D721Med (cell line): ENCODE data around the gene SLC6A9.

Experiments used
- DNase-seq: peaks from one replicate; pipeline ENCODE4 v3.0.0; 2011; ENCODE audit warnings: low spot score; ENCODE audit not compliant: insufficient read length
- FAIRE-seq: peaks from 2 replicates; lab custom pipeline; 2011; peaks lifted over from hg19 to GRCh38; lab: Jason Lieb, UNC
- TF ChIP-seq, protein P1 (sequence below): IDR thresholded peaks from 2 replicates; pipeline ENCODE4 v1.5.1; 2012; ENCODE audit warnings: mild to moderate bottlenecking, control low read depth; ENCODE audit not compliant: insufficient read depth; ENCODE audit errors: missing control alignments

Gene SLC6A9

DNA sequence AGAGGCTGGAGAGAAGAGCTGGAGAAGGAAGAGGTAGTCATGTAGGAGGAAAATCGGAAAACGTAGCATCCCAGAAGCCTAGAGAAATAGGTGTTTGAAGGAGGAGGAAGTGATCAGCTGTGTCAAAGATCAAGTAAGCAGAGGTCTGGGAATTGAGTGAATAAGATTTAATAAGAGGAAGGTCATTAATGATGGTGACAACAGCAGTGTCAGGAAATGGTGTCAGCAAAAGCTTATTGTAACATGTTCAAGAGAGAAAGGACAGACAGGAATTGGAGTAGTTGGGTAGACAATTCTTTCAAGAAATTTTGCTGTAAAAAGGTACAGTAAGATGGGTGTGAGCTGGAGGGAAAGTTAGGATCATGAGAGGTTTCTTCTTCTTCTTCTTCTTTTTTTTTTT, 41.6 kb upstream of the SLC6A9 start:
- TF ChIP-seq, protein P1, sequence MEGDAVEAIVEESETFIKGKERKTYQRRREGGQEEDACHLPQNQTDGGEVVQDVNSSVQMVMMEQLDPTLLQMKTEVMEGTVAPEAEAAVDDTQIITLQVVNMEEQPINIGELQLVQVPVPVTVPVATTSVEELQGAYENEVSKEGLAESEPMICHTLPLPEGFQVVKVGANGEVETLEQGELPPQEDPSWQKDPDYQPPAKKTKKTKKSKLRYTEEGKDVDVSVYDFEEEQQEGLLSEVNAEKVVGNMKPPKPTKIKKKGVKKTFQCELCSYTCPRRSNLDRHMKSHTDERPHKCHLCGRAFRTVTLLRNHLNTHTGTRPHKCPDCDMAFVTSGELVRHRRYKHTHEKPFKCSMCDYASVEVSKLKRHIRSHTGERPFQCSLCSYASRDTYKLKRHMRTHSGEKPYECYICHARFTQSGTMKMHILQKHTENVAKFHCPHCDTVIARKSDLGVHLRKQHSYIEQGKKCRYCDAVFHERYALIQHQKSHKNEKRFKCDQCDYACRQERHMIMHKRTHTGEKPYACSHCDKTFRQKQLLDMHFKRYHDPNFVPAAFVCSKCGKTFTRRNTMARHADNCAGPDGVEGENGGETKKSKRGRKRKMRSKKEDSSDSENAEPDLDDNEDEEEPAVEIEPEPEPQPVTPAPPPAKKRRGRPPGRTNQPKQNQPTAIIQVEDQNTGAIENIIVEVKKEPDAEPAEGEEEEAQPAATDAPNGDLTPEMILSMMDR = no peak
- DNase-seq (no peak), FAIRE-seq (no peak)

DNA sequence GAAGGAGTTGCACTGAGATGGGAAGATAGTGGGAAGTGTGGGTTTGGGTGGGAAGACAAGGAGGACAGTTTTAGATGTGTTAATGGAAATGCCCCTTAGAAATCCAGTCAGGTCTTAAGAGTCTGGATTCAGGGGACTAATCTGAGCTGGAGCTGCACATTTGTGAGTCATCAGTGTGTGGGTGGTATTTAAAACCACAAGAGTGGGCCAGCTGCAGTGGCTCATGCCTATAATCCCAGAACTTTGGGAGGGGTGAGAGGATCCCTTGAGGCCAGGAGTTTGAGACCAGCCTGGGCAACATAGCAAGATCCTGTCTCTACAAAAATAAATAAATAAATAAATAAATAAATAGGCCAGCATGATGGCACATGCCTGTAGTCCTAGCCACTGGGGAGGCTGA, 40.9 kb upstream of the SLC6A9 start:
- FAIRE-seq (no peak), DNase-seq (no peak)
- TF ChIP-seq, protein P1 = no peak

DNA sequence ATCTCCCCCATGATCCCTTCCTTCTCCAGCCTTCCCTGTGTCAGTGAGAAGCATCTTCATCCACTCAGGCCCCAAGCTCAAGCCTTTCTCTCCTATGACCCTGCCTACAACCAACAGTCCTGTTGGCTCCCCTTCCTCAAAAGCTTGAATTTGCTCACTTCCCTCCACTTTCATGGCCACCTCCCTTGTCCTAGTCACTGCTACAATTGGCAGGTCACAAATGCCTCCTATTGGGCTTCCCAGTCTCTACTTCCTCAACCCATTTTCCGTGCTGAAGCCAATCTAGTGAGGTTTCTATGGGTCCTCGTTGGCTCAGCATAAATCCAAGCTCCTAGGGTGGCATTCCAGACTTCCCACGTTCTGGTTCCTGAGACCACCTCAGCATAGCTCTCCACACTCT, 40.2 kb upstream of the SLC6A9 start:
- TF ChIP-seq, protein P1 = no peak
- FAIRE-seq (no peak), DNase-seq (no peak)

DNA sequence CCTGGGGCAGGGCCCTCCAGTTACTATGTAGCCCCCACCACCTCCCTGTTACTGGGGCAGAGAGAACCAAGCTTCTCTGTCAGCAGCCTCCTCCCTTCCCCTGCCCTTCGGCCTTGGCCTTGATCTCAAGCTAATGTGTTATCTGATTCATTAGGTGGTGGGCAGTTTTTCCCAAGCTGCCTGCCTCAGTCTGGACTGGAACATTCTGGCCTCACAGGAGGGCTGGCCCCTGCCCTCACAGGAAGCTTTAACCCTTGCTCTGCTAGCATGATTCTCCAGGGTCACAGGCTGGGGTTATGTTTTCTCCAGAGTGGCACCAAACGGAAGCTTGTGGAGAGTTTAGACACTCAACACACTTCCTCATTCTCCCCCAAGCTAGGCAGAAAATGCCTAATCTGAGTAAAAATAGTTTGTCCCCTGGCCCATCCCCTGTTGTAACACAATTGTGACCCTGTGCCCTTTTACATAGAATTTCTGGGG, 37.2 kb upstream of the SLC6A9 start:
- DNase-seq = no peak

DNA sequence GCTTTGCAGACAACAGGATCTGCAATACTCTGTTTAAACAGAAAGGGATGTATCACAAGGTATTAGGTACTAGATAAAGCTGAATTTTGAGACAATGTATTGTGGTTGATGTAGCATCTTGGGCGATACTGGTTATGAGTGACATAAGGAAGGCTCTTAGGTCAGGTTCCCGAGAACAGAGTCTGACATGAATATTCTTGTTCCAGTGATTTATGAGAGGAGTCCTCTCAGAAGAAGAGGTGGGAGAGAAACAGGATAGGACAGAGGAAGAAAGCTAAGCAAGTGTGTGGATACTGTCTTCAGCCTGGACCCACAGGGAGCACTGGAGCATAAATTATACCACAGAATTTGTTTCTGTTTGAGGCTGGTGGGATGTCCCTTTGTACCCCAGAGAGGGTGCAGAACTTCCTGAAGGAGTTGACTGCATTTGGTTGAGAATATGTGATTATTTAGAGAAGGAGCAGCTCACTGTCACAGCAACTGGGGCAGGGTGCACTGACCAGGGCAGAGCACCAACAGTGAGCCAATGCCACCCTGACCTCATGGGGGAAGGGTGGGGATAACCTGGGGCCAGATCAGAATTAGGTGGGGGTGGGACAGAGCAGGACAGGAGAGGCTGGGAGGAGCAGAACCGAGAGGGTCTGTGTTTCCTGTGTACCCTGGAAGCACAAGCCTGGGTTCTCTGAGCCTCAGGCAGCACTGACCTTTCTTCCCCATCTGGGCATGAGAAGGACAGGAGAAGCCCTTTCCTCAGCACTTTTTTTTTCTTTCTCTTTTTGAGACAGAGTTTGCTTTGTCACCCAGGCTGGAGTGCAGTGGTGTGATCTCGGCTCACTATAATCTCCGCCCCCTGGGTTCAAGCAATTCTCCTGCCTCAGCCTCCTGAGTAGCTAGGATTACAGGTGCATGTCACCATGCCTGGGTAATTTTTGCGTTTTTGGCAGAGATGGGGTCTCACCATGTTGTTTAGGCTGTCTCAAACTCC, 36.3 kb upstream of the SLC6A9 start:
- DNase-seq (no peak), FAIRE-seq (no peak)
- TF ChIP-seq, protein P1 = no peak

More for the DNA sequence above, 37.2 kb upstream of the SLC6A9 start:
- TF ChIP-seq, protein P1 = no peak
- FAIRE-seq = no peak

DNA sequence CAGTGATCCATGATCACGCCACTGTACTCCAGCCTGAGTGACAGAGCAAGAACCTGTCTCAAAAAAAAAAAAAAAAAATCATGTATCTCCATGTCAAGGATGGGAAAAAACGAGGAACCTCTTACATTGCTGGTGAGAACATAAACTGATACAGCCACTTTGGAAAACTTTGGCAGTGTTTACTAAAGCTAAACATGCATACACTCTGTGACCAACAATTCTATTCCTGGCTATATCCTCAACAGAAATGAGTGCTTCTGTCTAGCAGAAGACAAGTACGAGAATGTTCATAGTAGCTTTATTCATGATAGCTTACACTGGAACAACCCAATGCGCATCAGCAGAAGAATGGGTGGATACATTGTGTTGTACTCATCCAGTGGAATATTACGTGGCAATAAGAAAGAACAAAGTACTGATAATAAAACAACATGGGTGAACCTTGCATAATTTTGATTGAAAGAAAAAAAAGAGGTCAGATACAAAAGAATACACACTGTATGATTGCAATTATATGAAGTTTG, 31.5 kb upstream of the SLC6A9 start:
- no peak for FAIRE-seq
- TF ChIP-seq, protein P1 = no peak
- DNase-seq = no peak
